Fibroblast of skin of right biceps (primary cell): Measurements from ENCODE around the gene RPS6KB2.

Source experiments
- DNase-seq: peaks from one replicate; pipeline ENCODE4 v3.0.0-alpha.2; 2013

The RPS6KB2 gene

GRCh38 chr11:67431346-67432249, 3.3 kb downstream of the RPS6KB2 start:
- DNase-seq: no peak

GRCh38 chr11:67432655-67433349, 4.5 kb downstream of the RPS6KB2 start:
- no peak for DNase-seq

GRCh38 chr11:67433536-67434394, 5.5 kb downstream of the RPS6KB2 start:
- no peak for DNase-seq

DNA sequence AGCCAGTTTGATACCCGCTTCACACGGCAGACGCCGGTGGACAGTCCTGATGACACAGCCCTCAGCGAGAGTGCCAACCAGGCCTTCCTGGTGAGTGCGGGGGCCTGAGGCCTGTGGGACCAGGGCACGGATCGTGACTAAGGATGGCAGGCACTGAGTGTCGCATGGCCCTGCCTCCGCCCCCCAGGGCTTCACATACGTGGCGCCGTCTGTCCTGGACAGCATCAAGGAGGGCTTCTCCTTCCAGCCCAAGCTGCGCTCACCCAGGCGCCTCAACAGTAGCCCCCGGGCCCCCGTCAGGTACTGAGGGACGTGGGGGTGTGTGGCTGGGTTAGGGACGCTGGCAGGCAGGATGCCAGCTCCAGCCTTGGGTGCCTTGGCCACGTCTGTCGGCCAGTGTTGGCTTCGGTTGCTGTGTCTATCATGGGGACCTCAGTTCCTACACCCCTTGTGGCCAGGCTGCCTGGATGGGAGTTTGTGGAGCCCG, 6.1 kb downstream of the RPS6KB2 start:
- no peak for DNase-seq

GRCh38 chr11:67435031-67435726, 6.9 kb downstream of the RPS6KB2 start:
- DNase-seq: no peak

DNA sequence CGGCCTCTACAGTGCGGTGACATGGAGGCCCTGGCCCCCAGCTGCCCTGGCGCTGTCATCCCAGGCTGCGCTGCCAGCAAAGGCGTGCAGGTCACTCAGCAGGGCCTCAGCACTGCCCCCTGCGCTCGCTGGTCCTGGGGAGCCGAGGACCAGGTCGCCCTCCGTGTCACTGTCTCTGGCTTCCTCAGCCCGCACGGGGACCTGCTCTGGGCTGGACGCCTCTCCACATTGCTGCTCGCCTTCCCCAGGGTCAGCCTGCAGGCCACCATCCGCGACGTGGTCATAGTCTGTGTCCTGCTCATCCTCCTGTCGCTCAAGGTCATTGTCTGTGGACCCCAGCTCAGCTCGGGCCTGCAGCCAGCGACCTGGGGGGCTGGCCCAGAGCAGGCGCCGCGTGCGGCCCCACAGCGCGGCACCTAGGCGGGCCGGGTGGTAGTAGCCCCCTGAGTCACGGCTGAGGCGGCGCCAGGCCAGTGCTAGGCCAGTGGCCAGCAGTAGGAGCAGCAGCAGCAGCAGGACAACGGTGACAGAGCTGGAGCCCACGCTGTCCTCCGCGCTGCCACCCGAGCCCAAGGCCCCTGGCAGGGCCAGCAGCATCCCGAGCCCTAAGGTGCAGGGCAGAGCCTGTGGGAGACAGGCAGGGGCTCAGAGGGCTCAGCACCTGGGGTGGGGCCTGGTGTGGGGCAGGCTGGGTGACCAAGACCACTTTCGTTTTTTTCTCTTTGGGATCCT, 7.6 kb downstream of the RPS6KB2 start:
- DNase-seq: no peak

- DNase-seq: peak; percentile 46
These were observed 8.3 kb downstream of the RPS6KB2 start for GRCh38 chr11:67436459-67437081.

DNA sequence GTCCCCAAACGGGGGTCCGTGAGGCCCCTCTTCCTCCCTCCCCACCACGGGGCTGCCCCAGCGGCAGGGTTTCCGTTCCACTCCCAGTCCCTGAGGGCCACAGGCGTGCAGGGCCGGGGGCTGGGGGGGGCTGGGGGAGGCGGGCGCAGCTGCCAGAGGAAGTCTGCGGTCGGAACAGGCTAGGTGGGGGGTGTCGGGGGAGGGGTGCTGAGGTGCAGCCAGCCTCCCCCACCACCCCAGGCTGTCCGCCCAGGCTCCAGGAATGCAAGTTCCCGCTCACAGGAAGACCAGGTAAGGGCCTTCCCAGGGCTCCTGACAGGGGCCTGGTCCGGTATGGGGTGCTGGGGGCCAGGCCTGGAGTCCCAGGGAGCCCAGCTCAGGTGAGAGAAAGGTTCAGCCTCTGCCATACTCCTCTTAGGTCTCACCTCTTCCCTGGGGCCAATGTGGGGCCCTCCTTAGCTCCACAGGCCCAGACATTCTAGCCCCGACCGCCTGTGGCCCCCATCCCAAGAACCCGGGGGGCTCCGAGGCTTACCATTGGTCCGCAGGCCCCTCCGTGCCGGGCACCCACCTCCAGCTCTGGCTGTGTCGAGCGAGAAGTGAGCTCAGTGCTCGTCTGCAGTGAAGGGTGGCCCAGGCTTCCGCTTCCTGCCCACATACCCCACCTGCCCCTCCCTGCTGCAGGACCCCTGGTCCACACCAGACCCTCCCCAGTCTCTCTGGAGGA, 9.0 kb downstream of the RPS6KB2 start, which contains the start of gene PTPRCAP:
TSS of gene PTPRCAP (minus strand) at position 601 of the 727 bp plus-strand sequence. CDS start at position 538, 63 bp downstream.
- peak; percentile 39 for DNase-seq

DNA sequence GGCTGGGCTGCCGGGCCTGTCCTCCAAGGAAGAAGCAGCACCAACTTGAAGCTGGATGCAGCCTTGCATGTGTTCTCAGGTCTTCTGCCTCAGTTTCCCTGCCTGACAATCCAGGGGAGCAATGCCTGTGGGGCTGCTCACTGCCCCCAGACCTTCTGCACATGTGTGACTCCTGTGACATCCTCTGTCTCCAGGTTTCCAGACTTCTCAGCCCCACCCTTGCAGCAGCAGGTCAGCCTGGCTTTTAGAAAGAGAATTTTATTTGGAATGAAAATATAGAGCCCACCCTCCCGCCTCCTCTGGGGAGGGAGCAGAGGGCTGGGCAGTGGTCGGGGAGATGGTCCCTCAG, 9.5 kb downstream of the RPS6KB2 start:
- DNase-seq: no peak

GRCh38 chr11:67438158-67438902, 10.0 kb downstream of the RPS6KB2 start:
- DNase-seq: no peak

- peak; percentile 17 for DNase-seq
These were observed 11.3 kb downstream of the RPS6KB2 start for GRCh38 chr11:67439321-67440228.

DNA sequence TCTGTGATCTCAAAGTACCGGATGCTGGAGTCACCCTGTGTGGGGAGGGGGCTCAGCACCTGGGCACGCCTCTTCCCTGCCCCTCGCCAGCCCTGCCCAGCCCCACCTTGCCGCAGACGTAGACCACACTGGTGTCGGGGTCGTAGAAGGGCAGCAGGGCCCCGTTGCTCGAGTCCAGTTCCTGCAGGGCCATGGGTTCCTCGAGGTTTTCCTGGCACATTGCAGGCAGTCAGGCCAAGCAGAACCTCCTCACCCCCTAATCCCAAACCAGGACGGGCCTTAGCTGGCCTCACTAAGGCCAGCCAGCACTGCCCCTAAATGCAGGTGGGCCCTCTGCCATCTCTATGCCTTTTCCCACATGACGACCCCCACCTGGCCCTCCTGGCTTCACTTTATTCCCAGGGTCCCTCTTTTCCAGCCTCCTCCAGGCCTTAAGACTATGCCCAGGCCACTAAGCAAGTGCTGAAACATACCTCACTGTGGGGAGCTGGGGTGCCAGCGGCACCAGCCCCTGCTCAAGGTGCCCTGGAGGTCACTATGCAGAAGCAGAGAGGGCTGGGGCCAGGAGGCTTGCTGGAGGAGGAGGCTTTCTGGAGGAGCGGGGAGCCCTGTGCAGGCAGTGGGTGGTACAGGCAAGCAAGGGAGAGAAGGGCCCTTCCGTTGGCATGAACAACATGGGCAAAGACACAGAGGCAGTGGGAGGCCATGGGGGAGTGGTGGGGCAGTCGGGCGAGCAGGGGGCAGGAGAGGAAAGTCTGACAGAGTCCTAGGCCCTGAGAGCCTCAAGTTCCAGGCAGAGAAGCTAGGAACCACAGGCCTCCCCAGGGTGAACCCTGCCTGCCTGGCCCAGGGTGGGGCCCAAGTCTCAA, 12.2 kb downstream of the RPS6KB2 start:
- no peak for DNase-seq

- no peak for DNase-seq
These were observed 12.8 kb downstream of the RPS6KB2 start for GRCh38 chr11:67441098-67441563.

DNA sequence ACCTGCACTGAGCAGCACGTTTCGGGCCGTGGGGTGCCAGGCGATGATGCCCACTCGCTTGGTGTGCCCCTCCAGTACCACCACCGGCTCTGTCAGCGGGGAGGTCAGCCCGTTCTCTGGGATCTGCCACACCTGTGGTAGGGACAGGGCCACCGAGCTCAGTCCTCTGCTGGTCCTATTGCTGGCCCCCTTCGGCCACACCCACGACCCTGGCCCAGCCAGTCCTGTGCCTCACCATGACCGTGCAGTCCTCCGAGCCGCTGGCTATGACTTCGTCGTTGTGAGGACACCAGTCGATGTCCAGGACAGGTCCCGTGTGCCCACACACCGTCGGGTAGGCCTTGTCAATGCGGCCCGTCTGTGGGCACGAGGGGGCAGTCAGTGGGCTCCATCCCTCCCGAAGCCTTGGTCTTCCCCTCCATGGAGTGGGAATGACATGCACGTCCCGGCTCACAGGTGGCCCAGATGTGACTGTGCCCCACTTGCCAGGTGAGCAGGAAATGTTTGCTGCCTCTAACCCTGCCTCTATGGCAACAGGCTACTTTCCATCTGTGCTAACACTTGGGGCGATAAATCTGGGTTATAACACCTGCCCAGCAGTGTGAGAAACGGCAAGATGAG, 13.5 kb downstream of the RPS6KB2 start:
- DNase-seq: no peak

- no peak for DNase-seq
These were observed 14.5 kb downstream of the RPS6KB2 start for GRCh38 chr11:67442504-67443404.

DNA sequence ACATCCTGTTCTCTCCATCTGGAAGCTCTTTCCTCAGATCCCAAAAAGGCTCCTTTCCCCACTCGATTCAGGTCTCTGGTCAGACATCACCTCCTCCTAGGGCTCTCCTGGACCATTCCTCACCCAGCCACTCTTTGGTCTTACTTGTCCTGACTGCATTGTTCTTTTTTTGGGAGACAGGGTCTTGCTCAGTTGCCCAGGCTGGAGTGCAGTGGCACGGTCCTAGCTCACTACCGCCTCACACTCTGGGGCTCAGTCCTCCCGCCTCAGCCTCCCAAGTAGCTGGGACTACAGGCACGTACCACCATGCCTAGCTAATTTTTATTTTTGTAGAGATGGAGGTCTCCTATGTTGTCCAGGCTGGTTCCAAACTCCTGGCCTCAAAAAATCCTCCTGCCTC, 17.2 kb downstream of the RPS6KB2 start:
- no peak for DNase-seq
